Measurements from ENCODE around the gene CHST9.
"Not testable (repeated sequence)": the region's sequence is repeated elsewhere in the genome, so short reads cannot be mapped to it uniquely, and the experiment has no call there.

DNA sequence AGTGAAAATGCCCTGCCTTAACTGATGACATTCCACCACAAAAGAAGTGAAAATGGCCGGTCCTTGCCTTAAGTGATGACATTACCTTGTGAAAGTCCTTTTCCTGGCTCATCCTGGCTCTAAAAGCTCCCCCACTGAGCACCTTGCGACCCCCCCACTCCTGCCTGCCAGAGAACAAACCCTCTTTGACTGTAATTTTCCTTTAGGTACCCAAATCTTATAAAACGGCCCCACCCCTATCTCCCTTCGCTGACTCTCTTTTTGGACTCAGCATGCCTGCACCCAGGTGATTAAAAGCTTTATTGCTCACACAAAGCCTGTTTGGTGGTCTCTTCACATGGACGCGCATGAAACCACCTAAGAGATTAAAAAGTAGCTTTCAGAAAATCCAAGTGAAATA, 47.2 kb upstream of the CHST9 start:
- TF ChIP-seq POLR2A, POLR2AphosphoS5 (IDR thresholded peaks at IDR 0.05): not testable (repeated sequence)
- TF ChIP-seq, protein P1, sequence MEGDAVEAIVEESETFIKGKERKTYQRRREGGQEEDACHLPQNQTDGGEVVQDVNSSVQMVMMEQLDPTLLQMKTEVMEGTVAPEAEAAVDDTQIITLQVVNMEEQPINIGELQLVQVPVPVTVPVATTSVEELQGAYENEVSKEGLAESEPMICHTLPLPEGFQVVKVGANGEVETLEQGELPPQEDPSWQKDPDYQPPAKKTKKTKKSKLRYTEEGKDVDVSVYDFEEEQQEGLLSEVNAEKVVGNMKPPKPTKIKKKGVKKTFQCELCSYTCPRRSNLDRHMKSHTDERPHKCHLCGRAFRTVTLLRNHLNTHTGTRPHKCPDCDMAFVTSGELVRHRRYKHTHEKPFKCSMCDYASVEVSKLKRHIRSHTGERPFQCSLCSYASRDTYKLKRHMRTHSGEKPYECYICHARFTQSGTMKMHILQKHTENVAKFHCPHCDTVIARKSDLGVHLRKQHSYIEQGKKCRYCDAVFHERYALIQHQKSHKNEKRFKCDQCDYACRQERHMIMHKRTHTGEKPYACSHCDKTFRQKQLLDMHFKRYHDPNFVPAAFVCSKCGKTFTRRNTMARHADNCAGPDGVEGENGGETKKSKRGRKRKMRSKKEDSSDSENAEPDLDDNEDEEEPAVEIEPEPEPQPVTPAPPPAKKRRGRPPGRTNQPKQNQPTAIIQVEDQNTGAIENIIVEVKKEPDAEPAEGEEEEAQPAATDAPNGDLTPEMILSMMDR (IDR thresholded peaks at IDR 0.05) = not testable (repeated sequence)

Data from prostate gland (tissue), 2 donors.